ENCODE measurements around the gene COL2A1.

COL2A1 gene

GRCh38 chr12:48029491-48030172 is 25.4 kb upstream of the COL2A1 start:
- no peak for TF ChIP-seq POLR2A (IDR thresholded peaks at IDR 0.05; ENCODE audit: low read depth, low read length)
- TF ChIP-seq POLR2AphosphoS5 (IDR thresholded peaks at IDR 0.05; ENCODE audit: low read depth, low read length), result no peak
- no peak for TF ChIP-seq TAF1 (IDR thresholded peaks at IDR 0.05; ENCODE audit: borderline replicate concordance, low read depth, low read length)
- FAIRE-seq, result no peak
- DNase-seq (ENCODE audit: insufficient read length), result no peak

GRCh38 chr12:48028541-48029431 is 24.5 kb upstream of the COL2A1 start:
- no peak for TF ChIP-seq POLR2A (IDR thresholded peaks at IDR 0.05; ENCODE audit: low read depth, low read length)
- DNase-seq (ENCODE audit: insufficient read length), result no peak
- FAIRE-seq, result no peak

DNA sequence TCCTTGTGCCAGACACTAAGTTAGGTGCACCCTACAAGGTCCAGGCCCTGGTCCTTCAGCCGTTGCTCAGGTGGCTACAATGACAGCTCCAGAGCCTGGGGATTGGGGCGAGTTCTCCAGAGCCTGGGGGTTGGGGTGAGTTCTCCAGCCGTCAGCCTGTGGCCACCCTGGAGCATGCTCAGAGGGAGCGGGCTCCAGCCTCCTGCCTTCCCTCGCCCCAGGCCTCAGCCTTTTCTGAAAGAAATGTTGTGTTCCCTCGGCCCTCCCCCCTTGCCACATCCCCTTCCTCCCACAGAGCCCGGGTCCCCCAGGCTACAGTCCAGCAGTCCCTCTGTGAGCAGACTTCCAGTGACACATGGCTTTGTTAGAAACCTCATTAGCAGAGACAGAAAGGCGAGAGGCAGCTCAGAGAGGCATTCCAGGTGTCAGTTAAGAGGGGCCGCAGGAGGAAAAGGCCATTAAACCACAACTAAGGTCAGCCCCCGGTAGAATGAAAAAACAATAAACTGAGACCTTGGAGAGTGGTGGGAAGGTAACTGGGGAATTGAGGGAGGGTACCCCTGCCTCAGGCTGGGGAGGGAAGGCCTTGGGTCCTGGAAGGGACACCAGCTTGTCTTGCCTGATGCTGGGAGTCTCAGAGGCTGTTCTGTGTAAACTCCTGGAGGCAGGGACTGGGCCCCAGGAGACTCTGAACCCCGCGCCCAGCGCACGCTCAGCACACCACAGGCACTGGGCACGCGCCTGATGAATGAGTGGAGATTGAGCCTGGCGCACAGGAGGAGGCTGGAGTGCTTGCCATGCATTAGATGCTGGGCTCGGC is 23.1 kb upstream of the COL2A1 start:
- DNase-seq (ENCODE audit: insufficient read length), result no peak
- no peak for TF ChIP-seq POLR2A (IDR thresholded peaks at IDR 0.05; ENCODE audit: low read depth, low read length)
- no peak for TF ChIP-seq TAF1 (IDR thresholded peaks at IDR 0.05; ENCODE audit: borderline replicate concordance, low read depth, low read length)
- no peak for TF ChIP-seq POLR2AphosphoS5 (IDR thresholded peaks at IDR 0.05; ENCODE audit: low read depth, low read length)
- FAIRE-seq, result no peak

- DNase-seq (ENCODE audit: insufficient read length) (no peak), FAIRE-seq (no peak)
- TF ChIP-seq POLR2A (IDR thresholded peaks at IDR 0.05; ENCODE audit: low read depth, low read length) (no peak), POLR2AphosphoS5 (IDR thresholded peaks at IDR 0.05; ENCODE audit: low read depth, low read length) (no peak), TAF1 (IDR thresholded peaks at IDR 0.05; ENCODE audit: borderline replicate concordance, low read depth, low read length) (no peak)
Observed at GRCh38 chr12:48026060-48026827, 22.0 kb upstream of the COL2A1 start.

DNA sequence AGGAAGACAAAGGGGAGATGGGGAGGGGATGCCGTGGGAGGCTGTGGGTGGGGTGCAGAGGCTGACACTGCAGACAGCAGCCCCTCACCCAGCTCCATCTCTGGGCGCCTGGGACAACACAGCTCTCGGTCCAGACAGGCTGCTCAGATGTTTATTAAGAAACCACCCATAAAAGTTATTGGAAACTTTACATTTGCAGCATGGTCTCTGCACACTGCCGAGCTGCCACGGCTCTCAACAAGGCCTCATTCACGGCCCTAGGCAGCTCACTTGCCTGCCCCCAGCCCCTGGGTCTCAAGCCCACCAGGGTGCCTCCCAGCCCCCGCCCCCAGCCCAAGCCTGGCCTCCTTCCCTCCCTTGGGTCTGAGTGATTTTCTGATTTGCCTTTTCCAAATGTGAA is 21.0 kb upstream of the COL2A1 start:
- TF ChIP-seq POLR2A (IDR thresholded peaks at IDR 0.05; ENCODE audit: low read depth, low read length) (no peak), POLR2AphosphoS5 (IDR thresholded peaks at IDR 0.05; ENCODE audit: low read depth, low read length) (no peak), TAF1 (IDR thresholded peaks at IDR 0.05; ENCODE audit: borderline replicate concordance, low read depth, low read length) (no peak)
- no peak for DNase-seq (ENCODE audit: insufficient read length)
- no peak for FAIRE-seq

DNA sequence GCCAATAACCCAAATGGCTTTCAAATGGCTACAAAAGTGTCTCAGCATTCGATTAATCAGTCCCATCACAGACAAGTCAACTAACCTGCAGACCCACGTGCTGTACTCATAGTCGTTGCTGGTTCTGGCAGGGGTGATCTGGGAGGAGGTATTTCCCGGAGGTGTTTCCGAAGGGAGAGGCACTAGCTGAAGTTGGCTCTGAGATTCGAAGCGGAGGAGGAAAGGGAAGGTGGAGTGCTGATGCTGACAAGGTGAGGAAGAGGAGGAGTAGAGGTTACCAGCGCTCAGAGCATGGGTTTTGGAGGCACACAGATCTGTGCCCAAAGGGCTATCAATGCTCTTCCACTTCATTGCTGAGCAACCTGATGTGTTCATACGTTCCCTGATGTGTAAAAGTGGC is 20.5 kb upstream of the COL2A1 start:
- TF ChIP-seq POLR2AphosphoS5 (IDR thresholded peaks at IDR 0.05; ENCODE audit: low read depth, low read length), result no peak
- TF ChIP-seq POLR2A (IDR thresholded peaks at IDR 0.05; ENCODE audit: low read depth, low read length), result no peak
- TF ChIP-seq TAF1 (IDR thresholded peaks at IDR 0.05; ENCODE audit: borderline replicate concordance, low read depth, low read length), result no peak
- DNase-seq (ENCODE audit: insufficient read length), result no peak
- no peak for FAIRE-seq

- no peak for TF ChIP-seq POLR2A (IDR thresholded peaks at IDR 0.05; ENCODE audit: low read depth, low read length)
- no peak for TF ChIP-seq TAF1 (IDR thresholded peaks at IDR 0.05; ENCODE audit: borderline replicate concordance, low read depth, low read length)
- no peak for TF ChIP-seq POLR2AphosphoS5 (IDR thresholded peaks at IDR 0.05; ENCODE audit: low read depth, low read length)
- FAIRE-seq (no peak), DNase-seq (ENCODE audit: insufficient read length) (no peak)
Observed at GRCh38 chr12:48023386-48023785, 19.1 kb upstream of the COL2A1 start.

DNA sequence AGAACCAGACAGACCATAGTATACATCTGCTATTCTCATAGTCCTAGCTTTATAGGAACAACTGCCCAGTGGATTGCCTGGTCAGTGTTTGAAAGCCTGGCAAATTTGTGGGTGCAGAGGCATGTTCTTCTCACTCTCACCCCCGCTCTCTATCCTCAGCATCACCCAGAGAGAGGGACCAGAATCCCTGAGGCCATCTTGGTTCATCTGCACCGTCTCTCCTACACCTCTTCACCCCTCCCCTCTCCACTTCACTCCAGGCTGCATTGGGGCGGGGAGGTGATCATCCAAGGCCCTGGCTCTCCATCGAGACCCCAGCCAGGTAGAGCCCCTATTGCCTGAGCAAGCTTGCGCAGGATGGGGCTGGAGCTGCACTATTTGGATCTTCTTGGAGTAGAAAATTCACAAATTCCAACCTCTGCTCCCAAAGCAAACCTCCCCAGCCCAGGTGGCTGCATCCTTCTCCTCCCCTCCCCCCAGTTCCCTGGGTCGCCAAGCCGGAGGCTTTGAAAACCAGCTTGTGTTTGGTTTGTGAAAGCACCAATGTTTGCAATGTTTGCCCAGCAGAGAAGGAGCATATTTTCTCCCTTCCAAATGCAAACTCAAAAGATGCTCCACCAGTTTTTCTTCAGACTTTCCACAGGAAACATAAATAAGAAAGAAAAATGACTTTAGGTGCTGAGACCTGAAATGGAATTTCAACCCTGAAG is 18.6 kb upstream of the COL2A1 start:
- no peak for FAIRE-seq
- no peak for TF ChIP-seq TAF1 (IDR thresholded peaks at IDR 0.05; ENCODE audit: borderline replicate concordance, low read depth, low read length)
- TF ChIP-seq POLR2A (IDR thresholded peaks at IDR 0.05; ENCODE audit: low read depth, low read length), result no peak
- no peak for TF ChIP-seq POLR2AphosphoS5 (IDR thresholded peaks at IDR 0.05; ENCODE audit: low read depth, low read length)
- no peak for DNase-seq (ENCODE audit: insufficient read length)

GRCh38 chr12:48022180-48022521 is 17.9 kb upstream of the COL2A1 start:
- no peak for FAIRE-seq
- DNase-seq (ENCODE audit: insufficient read length), result no peak

DNA sequence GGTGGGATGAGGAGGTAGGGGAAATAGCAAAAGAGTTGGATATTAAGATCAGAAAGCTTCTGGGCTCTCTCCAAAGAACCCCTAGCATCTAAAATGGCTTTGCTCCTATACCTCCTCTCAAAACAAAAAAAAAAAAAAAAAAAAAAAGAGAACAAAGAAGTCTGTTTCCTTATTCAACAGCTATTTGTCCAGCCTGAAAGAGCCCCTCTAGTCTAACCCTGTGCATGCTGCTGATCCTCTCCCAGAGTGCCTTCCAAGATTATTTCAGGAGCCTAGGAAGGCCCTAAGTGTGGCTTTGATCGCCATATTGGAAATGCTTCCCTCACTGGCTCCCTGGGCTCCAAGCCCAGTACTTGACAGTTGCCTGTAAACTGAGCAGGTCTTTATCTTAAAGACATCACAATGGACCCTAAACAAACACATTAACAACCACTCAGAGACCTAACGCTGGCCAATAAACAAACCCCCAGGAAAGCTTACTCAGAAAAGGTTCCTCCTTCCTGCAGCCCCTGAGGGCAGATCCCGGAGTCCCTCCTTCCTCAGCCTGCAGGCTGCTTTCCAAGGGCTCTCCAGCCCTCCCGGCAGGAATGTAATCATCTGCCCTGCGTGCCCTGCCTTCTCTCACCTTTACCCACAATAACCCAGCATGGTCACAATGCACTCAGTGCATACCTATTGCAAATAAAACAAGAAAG is 17.4 kb upstream of the COL2A1 start:
- TF ChIP-seq POLR2AphosphoS5 (IDR thresholded peaks at IDR 0.05; ENCODE audit: low read depth, low read length) (no peak), TAF1 (IDR thresholded peaks at IDR 0.05; ENCODE audit: borderline replicate concordance, low read depth, low read length) (no peak), POLR2A (IDR thresholded peaks at IDR 0.05; ENCODE audit: low read depth, low read length) (no peak)
- no peak for DNase-seq (ENCODE audit: insufficient read length)
- FAIRE-seq, result no peak

More at GRCh38 chr12:48022180-48022521, 17.9 kb upstream of the COL2A1 start:
- TF ChIP-seq POLR2A (IDR thresholded peaks at IDR 0.05; ENCODE audit: low read depth, low read length) (no peak), POLR2AphosphoS5 (IDR thresholded peaks at IDR 0.05; ENCODE audit: low read depth, low read length) (no peak), TAF1 (IDR thresholded peaks at IDR 0.05; ENCODE audit: borderline replicate concordance, low read depth, low read length) (no peak)

Measured in GM12892 (cell line).